NCI-H1694 (cell line): ENCODE measurements around the gene LIX1L.
"Not testable (repeated sequence)": the region's sequence is repeated elsewhere in the genome, so short reads cannot be mapped to it uniquely, and the experiment has no call there.

ENCODE experiments used
- DNase-seq: peaks from one replicate; lab custom pipeline; 2025; lab: John Stamatoyannopoulos, UW

LIX1L gene

DNA sequence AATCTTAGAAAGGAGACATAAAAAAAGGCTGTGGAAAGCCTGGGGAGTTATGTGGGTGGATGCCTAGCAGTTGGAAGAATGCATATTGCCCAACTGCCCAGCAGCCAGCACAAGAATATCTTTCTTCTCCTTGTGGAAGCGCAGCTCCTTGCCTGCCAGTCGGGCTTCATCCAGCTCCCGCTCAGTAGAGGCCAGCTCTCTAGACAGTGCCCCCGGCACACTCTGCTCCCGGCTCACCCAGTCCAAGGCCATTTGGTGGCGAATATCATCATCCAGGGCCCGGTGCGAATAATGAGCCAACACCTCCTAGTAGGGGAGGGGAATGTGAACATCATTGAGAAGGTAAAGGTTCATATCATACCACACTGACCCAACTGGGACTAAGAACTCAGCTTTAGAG is 21.6 kb downstream of the LIX1L start:
- DNase-seq: no peak

DNA sequence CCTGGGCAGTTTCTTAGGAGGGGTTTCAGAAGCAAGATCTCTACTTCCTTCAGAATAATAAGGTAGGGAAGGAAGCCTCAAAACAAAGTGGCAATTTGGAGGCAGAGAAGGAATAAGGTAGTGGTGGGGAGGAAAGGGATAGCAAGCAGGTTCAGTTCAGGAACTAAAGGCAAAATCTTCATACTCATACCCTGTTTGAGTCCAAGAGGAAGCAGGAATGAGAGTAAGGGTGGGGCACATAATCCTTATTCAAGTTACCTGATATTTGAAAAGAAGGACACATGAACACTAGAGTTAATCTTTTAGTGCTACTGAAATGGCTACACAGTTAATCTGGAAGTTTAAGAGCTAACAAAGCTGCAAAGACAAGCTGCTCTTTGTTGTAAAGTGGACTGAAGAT is 22.1 kb downstream of the LIX1L start:
- no peak for DNase-seq

DNA sequence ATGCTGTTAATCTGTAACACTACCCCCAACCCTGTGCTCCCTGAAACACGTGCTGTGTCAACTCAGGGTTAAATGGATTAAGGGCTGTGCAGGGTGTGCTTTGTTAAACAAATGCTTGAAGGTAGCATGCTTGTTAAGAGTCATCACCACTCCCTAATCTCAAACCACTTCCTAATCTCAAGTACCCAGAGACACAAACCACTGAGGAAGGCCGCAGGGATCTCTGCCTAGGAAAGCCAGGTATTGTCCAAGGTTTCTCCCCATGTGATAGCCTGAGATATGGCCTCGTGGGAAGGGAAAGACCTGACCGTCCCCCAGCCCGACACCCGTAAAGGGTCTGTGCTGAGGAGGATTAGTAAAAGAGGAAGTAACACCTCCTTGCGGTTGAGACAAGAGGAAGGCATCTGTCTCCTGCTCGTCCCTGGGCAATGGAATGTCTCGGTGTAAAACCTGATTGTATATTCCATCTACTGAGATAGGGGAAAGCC is 25.3 kb downstream of the LIX1L start:
- not testable (repeated sequence) for DNase-seq

DNA sequence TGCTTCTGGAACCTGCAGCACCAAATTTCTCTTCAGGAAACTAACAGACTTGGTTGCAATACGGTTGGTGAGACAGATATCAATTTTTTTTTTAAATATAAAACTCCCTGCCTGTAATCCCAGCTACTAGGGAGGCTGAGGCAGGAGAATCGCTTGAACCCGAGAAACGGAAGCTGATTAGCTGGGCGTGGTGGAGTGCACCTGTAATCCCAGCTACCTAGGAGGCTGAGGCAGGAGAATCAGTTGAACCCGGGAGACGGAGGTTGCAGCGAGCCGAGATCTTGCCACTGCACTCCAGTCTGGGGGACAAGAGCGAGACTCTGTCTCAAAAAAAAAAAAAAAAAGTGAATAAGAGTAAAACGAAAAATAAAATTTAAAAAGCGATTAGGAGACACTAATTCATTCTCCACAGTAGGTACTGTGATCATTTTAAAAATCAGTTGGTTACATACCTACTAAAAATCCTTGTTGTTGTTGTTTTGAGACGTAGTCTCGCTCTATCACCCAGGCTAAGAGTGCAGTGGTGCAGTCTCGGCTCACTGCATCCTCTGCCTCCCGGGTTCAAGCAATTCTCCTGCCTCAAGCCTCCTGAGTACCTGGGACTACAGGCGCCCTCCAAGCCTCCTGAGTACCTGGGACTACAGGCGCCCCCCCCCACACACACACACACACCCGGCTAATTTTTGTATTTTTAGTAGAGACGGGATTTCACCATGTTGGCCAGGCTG is 29.7 kb downstream of the LIX1L start:
- no peak for DNase-seq

DNA sequence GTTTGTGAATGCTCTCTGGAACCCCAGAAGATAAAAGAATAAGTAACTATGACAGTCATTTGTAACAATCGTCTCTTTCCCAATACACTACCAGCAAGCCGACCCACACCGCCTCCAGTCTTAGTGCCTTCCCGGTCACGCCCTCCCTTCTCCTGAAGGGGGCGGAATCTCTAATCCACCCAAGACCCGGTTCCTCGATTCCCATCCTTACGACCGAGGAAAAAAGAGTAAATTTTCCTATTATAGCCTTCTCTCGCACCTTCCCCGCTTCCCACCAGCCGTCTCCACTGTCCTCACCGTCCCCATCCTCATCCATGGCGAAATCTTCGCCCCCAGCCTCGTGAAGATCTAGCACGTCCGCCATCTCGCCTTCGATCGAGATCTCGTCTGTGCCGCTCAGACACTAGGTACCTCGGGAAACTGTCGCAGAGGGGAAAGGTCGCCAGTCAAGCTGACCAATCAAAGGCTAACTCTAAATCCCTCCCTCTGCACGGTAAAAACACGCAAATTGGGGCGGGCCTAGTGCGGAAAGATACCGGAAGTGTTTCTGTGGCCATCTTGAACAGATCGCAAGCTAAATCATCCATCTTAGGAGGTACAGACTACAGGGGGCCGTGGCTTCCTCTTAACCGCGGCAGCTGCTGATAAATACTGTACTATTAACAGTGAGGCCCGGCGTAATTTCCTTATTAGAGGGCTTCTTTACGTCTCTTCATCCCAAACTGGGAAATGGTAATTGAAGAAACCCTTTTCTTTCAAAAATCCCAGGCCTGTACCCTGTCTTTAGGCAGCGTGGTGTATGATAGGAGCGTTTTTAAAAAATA is 30.5 kb downstream of the LIX1L start, which contains the start of gene RBM8A:
RBM8A (minus strand) TSS at position 422 of the 824 bp plus-strand sequence; CDS start at position 364, 58 bp downstream.
- peak; percentile 99 for DNase-seq

DNA sequence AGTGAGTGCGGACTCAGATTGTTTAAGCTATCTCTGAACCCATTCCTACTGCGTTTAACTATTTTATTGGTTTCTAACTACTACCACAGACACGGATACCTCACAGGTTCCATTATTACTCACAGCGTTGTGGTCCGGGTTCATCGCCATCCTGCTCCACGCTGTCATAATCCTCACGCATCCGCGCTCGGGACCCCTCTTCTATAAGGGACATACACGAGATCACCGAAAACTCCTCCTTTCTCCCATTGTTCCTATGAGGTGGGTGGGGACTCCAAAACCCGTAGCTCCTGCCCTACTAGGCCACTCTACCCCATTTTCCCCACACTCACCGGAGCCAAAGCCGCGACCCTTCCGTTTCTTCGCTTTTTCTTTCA is 31.1 kb downstream of the LIX1L start:
- DNase-seq: no peak

DNA sequence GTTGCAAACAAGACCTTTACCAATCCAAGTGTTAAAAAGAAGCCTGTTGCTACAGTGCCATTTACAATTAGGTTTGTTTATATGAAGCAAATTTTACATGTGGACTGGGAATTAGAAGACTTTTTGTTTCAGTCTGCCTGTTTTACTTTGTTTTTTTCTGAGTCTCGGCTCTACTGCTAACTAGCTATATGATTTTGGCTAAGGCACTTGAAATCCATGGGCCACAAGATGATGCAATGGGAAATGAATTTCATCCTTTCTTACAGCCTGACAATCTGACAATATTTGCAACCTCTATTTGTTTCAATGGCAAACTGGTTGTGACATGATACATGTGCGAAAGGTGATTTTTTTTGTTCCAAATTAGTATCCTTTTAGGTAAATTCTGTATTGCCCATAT is 35.6 kb downstream of the LIX1L start:
- DNase-seq: no peak

DNA sequence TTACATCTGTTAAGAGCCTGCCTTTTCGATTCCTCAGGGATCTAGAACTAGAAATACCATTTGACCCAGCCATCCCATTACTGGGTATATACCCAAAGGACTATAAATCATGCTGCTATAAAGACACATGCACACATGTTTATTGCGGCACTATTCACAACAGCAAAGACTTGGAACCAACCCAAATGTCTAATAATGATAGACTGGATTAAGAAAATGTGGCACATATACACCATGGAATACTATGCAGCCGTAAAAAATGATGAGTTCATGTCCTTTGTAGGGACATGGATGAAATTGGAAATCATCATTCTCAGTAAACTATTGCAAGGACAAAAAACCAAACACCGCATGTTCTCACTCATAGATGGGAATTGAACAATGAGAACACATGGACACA is 37.5 kb downstream of the LIX1L start:
- not testable (repeated sequence) for DNase-seq

DNA sequence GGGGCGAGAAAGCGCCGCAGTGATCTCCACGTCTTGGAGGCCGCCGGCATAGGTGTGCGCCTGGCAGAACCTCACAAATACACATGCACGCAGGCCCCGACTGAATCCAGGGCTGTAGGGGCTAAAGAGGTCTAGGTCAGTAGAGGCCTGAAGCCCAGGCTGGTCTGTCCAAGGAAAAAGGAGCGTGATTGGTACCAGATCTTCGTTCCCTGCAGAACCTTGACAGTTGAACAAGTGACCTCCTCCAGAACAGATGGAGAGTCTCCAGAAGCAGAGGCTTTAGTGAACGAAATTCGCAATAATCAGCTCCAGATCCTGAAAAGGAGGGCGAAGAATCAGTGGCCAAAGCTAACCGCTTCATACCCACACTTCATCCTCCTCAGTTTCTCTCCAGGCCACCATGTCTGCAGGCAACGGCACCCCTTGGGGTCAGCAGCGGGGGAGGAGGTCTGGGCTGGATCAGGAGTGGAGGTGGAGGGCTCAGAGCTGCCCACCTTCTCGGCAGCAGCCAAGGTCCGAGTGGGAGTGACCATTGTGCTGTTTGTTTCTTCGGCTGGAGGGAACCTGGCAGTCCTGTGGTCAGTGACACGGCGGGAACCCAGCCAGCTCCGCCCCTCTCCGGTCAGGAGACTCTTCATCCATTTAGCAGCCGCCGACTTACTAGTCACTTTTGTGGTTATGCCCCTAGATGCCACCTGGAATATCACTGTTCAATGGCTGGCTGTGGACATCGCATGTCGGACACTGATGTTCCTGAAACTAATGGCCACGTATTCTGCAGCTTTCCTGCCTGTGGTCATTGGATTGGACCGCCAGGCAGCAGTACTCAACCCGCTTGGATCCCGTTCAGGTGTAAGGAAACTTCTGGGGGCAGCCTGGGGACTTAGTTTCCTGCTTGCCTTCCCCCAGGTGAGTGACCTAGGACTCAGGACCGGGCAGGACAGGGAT is 38.6 kb downstream of the LIX1L start:
- no peak for DNase-seq

DNA sequence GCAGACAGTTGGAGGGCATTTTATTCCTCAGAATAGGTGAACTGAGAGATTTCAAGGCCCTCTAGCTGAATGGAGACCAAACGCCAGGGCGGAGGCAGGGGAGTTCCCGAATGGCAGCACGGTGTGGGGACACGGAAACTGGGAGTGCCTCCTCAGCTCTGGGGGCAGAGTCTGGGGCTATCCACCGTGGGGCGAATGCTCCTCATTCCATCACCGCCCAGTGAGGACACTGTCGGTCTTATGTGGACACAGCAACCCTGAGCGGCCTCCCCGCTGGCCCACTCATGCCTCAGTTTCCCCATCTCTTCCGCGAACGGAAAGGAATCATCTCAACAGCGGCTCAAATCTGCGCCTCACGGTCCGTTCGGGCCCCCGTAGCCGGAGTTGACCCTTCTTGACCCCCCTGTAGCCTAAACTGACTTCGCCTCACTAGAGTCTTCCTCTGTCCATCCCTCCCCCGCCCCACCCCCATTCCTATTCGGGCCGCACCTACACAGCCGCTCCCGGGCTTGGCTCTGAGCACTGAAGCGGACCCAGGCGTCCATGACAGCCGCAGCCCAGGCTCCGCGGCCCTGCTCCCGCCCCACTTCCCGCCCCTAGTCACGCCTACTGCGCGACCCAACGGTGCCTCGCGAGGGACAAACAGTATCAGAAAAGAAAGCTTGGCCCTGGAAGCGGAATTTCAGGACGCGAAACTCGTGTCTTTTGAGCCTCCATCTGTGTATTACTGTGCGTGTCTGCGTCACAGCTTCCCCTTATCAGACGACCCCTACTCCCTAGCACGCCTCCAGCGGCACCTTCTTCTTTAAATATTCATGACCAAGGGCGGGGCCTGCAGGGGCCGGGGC is 39.4 kb downstream of the LIX1L start, which contains the start of gene PEX11B:
PEX11B (minus strand) TSS at position 574 of the 848 bp plus-strand sequence; CDS start at position 545, 29 bp downstream.
- peak; percentile 56 for DNase-seq

DNA sequence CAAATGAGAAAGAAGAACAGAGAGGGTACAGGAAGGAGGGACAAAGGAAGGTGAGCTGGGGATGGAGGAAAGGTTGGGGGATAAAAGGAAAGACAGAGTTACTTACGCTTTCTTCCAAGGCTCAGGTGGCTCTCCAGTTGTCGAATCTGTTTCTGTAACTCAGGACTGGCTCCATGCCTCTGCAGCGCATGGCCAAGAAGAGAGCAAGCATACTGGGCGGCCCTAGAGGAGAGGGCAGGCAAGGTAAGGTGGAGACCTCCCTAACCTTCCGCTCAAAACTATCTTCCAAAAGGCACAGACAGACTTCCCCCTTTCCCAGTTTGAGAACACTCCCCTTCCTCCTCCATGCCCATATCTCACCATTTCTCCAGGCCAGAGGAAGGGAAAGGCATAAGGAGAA is 40.2 kb downstream of the LIX1L start:
- no peak for DNase-seq

DNA sequence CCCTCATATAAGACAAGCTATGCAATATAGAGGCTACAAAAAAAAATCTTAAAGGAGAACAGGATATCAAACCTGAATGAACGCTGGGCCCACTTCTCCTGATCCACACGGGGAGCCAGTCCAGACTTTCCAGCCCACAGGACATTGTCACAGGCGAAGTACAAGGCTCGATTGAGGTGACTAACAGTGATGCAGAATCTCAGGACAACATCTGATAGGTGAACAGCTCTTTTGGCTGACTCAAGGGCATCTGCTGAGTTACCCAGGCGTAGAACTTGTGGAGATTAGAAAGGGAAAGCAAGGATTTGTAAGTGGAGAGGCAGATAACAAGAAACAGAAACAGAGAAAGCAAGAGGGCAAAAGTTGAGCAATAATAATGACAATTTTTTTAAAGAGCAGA is 41.1 kb downstream of the LIX1L start:
- no peak for DNase-seq

DNA sequence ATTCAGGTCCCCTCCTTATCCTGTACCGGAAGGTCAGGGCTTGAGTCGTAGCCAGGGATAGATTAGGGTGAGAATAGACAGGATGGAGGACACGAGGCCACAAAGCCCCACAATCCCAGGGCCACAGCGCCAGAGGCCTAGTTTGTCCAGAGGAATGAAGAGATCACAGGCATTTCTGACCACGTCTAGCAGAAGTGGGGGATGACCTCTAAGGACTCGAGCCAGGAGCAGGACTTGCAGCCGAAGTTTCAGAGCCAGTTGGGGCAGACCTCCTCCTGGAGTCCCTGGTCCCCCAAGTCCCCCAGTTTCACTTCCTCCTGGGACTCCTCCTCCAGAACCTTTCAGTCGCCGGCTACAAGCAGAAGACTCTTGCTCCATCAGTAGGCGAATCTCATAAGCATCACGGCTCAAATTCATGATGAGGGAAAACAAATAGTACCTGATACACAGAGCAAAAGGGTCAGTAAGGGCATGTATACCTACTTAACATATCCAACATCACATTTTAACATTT is 45.6 kb downstream of the LIX1L start:
- no peak for DNase-seq

DNA sequence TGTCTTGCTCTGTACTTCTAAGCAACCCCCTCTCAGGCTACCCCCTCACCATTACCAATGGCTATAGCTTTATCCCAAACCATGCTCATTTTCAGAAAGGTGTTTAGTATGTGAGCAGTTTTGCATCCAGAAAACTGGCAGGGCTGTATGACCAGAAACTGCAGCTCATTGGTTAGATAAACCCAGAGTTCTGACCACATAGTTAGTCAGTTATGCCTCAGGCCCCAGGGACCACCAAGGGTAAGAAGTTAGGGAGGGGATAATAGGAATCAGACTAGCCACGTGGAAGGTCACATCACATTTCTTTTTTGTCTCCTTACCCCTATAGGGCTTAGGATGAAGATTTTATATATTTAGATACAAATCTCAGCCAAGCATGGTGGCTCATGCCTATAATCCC is 49.2 kb downstream of the LIX1L start:
- DNase-seq: no peak

DNA sequence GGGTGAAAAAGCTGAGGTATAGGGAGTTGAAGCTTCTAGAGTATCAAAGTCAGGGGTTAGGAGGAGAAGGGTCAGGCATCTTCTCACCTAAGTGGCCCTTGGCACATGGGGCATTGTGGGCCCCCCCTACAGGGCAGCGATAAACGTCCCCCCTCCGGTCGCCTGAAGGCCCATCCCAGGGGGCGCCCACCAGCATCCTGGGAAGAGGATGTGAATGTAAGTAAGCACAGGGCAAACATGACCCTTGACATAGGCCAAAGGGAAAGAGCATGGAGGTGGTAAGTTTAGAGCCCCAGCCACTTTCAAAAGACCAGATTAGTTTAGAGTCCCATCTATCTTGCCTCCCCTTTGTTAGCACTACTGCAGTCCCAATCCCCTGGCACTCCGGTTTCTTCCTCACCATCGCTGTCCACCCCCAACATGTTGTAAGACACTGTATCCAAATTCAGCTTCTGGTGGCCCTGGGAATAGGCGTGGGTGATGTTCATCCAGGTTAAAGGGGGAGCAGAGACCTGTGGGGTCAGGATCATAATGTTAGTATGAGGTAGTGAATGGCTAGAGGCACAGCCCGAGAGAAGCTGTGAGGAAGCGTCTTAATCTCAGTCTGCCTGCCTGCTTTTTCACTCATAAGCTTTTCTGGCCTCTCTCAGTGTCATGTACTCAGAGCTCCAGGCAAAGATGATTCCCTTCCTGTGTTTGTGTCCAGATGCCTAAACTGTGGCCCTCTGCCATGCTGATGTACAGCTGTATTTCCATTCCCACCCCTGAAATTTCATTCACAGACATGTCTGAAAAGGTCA is 50.7 kb downstream of the LIX1L start:
- DNase-seq: no peak

DNA sequence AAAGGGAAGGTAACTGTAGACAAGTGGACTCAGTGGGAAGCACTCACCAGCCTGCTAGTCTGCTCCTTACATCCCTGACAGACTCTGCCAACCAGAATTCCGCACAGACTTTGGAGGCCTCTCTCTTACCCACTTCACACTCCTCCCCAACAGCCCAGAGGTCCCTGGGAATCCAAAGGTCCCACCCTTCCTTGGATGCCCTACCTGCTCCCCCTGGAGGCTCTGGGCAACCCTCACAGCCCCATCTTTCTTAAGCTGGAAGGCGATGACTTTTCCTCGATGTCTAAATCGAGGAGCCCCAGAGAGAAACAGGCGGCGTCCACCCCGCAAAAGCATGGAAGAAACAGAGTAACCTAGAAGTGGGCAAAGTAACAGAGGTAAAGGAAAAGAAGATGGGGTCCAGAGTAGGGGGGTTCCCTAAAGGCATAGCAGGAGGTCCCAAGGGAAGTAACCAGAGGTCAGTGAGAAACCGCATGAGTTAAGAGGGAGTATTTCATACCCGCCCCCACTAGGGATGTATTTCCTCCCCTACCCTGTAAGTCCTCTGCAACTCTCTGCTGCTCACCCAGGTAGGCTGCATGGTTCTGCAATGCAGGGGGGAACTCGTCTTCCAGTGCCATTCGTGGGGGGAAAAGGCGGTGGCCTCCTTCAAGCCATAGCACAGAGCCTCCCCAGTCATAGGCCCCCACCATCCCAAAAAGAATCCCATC is 56.4 kb downstream of the LIX1L start:
- no peak for DNase-seq

DNA sequence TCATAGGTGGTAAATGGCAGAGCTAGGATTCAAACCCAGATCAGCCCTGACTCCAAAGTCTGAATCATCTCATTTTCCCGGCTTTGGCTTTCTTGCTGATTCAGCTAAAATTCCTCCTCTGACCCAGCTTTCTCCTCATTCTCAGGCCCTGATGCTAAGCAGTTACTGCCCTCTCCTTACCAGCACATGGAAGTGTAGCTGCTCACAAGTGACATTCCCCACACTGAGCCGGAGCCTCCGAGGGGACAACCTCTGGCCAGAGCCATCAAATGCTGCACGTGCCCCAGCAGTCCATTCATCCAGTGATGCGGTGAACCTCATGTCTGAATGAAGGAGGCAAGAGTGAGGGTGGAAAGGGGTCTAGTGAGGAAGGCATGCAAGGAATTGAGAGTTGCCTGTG is 59.1 kb downstream of the LIX1L start:
- no peak for DNase-seq

DNA sequence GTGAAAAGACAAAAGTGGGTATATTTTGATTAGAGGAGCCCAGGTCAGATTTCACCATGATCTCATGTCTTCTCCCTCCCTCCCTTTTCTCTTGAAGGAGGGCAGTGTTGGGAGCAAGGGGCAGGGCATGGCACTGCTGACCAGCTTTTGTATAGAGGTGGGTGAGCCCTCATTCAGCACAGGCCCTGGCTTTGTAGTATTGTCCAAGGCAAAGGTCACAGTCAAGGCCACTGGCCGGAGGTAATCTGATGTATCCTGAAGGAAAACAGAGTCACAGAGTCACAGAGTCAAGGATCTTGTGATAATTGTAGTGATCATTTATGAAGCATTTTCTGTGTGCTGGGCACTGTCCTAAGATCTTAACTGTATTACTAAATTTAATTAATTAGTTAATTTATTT is 59.8 kb downstream of the LIX1L start:
- no peak for DNase-seq

DNA sequence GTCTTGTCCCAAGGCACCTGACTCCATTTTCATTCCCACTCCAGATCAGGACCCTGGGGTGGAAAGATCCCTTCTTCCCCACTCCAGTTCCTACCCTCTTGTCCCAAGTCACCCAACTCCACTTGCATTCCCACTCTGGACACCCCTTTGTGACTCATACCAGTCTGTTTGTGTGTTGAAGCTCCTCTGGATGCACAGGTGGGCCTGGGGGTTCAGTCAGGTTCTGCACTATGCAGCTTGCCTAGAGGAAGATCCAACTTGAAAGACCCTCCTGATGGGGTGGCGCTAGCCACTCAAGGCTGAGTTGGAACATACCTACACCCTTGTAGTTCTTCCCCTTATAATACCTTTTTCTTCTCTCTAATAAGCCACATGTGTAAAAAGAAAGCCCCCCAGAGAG is 62.3 kb downstream of the LIX1L start:
- DNase-seq: no peak
